T-cell (primary cell): Measurements from ENCODE around the gene BCKDHA. TPM values are rescaled to one million over a fixed set of nuclear protein-coding genes. Genes with fewer than 3 reads are reported as not detected.

Experiments
- ATAC-seq, 4 experiments: fragments of 200-7000 bp in 3 of 4; fragments of 150-1000 bp in 1 of 4; cut with Tn5 transposase; replicated peaks in 1 of 4; 1 replicate in 3 of 4; 2 replicates in 1 of 4; pipeline ENCODE4 v1.10.0; 2021; ENCODE audit warnings: moderate library complexity in 3 of 4, mild to moderate bottlenecking in 2 of 4, moderate number of reproducible peaks in 1 of 4
- CTCF ChIA-PET, 2 donors: fragments of 300-600 bp; sonication (Branson Sonifier 250); formaldehyde crosslinking; loops; one replicate each; lab custom pipeline; 2022; ENCODE audit warnings: antibody characterized with exemption in 2 of 2; lab: Charles Lee
- POLR2A ChIA-PET, 2 donors: fragments of 300-600 bp; sonication (Branson Sonifier 250); formaldehyde crosslinking; loops; one replicate each; lab custom pipeline; 2022; ENCODE audit warnings: antibody characterized with exemption in 2 of 2; lab: Charles Lee
- DNase-seq, 35 experiments: peaks; one replicate each; pipeline versions ENCODE4 v3.0.0 to v3.0.0-alpha.2; 2013 to 2023
- H3K27ac ChIP-seq: one replicate; pipeline ENCODE4 v1.5.1; 2013; ENCODE audit warnings: low read length
- H3K27me3 ChIP-seq, 2 experiments: replicated peaks in 1 of 2; 1 replicate in 1 of 2; 2 replicates in 1 of 2; pipeline versions ENCODE4 v1.6.1 to v1.7.0; 2013; ENCODE audit warnings: low read length in 1 of 2, mixed read lengths in 1 of 2; ENCODE audit not compliant: control insufficient read depth in 2 of 2, insufficient read depth in 2 of 2; ENCODE audit errors: extremely low read depth in 1 of 2
- H3K36me3 ChIP-seq, 2 donors: 1 replicate in 1 of 2; 2 replicates in 1 of 2; pipeline versions ENCODE4 v1.6.1 to v1.7.0; 2013; ENCODE audit warnings: low read length in 1 of 2; ENCODE audit not compliant: control insufficient read depth in 2 of 2, insufficient read depth in 1 of 2; ENCODE audit errors: extremely low read depth in 1 of 2
- H3K4me1 ChIP-seq, 2 experiments: 1 replicate in 1 of 2; 2 replicates in 1 of 2; pipeline versions ENCODE4 v1.6.1 to v1.7.0; 2013; ENCODE audit warnings: low read length in 2 of 2, mixed read lengths in 1 of 2; ENCODE audit not compliant: insufficient read depth in 2 of 2, control insufficient read depth in 1 of 2; ENCODE audit errors: extremely low read depth in 1 of 2
- H3K4me3 ChIP-seq, 2 donors: 1 replicate in 1 of 2; 2 replicates in 1 of 2; pipeline versions ENCODE4 v1.5.1 to v1.7.0; 2013; ENCODE audit warnings: mild to moderate bottlenecking in 2 of 2, low read length in 1 of 2, moderate library complexity in 1 of 2; ENCODE audit not compliant: control insufficient read depth in 1 of 2; ENCODE audit errors: extremely low read depth in 1 of 2
- H3K9me3 ChIP-seq: 2 replicates; pipeline ENCODE4 v1.7.0; 2013
- H3K27ac Mint-ChIP-seq, 2 donors: one replicate each; pipeline ENCODE4 v1.8.0; 2020 to 2021; ENCODE audit warnings: mild to moderate bottlenecking in 2 of 2, mixed read lengths in 2 of 2
- H3K27me3 Mint-ChIP-seq, 2 donors: one replicate each; pipeline ENCODE4 v1.8.0; 2021 to 2022; ENCODE audit warnings: mixed read lengths in 2 of 2
- H3K36me3 Mint-ChIP-seq: one replicate; pipeline ENCODE4 v1.8.0; 2021; ENCODE audit warnings: mixed read lengths
- H3K4me1 Mint-ChIP-seq, 3 donors: one replicate each; pipeline ENCODE4 v1.8.0; 2020 to 2022; ENCODE audit warnings: mixed read lengths in 3 of 3, mild to moderate bottlenecking in 1 of 3
- H3K4me3 Mint-ChIP-seq, 3 donors: one replicate each; pipeline ENCODE4 v1.8.0; 2020 to 2022; ENCODE audit warnings: mild to moderate bottlenecking in 3 of 3, mixed read lengths in 3 of 3, moderate library complexity in 3 of 3
- H3K9me3 Mint-ChIP-seq, 3 donors: one replicate each; pipeline ENCODE4 v1.8.0; 2020 to 2022; ENCODE audit warnings: mixed read lengths in 3 of 3
- WGBS: methylation state at CpG from one replicate; pipeline ENCODE4 v1.1.5; 2013; ENCODE audit warnings: missing lambda C conversion rate; ENCODE audit not compliant: insufficient coverage; 5-methylcytosine and 5-hydroxymethylcytosine counted together
- total RNA-seq, 35 experiments: library from RNA in 6 of 35; stranded (reverse) in 6 of 35; fragments of 120-200 nt in 1 of 35; gene quantifications; one replicate each; pipeline versions ENCODE4 v1.2.1 to v1.2.4 and lab custom pipeline; 2013 to 2026

BCKDHA gene
- total RNA-seq, 5 donors from 2014 or later (not counting 1 experiment from before 2014, with no cell fraction given) = 13.0 to 28.6 (median 27.0) TPM

DNA sequence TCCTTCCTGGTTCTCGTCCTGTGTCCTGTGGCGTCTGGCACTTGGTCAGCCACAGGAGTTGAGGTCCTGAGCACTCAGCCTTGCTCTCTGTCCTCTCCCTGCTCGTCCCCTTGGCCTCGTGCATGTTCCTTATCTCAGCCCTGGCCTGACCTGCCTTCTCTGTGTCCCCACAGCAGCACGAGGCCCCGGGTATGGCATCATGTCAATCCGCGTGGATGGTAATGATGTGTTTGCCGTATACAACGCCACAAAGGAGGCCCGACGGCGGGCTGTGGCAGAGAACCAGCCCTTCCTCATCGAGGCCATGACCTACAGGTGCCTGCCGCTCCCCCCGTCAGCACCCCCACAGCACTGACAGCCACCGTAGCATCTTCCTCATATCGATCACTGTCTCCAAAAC, 24.8 kb downstream of the BCKDHA start:
- no peaks in the 10 kb centered on the region for H3K27me3 ChIP-seq
- Mint-ChIP-seq H3K4me1 (peaks cover 9 to 14% (median 12%) of the 10 kb centered on the region in 3 donors), H3K27ac (no peak overlapping the region), H3K27me3 (no peaks in the 10 kb centered on the region), H3K9me3 (no peaks in the 10 kb centered on the region), H3K4me3 (no peak overlapping the region), H3K36me3 (peaks cover 39% of the 10 kb centered on the region)
- POLR2A ChIA-PET = no interaction called here
- H3K36me3 ChIP-seq = peaks cover 24 to 64% of the 10 kb centered on the region in 2 donors
- DNase-seq (no peak), ATAC-seq (no peak)
- H3K27ac ChIP-seq = no peak overlapping the region
- H3K4me3 ChIP-seq = no peak overlapping the region
- CTCF ChIA-PET = no interaction called here
- 86% methylated on average over 18 of the region's 18 CpGs for whole genome bisulfite sequencing
- H3K9me3 ChIP-seq = no peaks in the 10 kb centered on the region
- peaks cover 0 to 20% of the 10 kb centered on the region in 2 experiments for H3K4me1 ChIP-seq

DNA sequence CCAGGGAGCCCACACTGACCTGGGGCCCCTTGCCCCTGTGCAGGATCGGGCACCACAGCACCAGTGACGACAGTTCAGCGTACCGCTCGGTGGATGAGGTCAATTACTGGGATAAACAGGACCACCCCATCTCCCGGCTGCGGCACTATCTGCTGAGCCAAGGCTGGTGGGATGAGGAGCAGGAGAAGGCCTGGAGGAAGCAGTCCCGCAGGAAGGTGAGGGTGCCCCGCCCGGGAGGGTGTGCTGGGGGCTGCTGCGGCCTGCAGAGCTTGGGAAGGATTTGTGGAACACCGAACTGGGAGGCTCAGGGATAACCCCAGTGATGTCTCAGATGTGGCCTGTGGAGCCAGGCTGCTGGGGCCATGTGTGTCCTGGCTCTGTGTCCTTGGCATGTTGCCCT, 25.3 kb downstream of the BCKDHA start:
- Mint-ChIP-seq H3K36me3 (peaks cover 38% of the 10 kb centered on the region), H3K4me1 (peaks cover 14 to 19% (median 16%) of the 10 kb centered on the region in 3 donors), H3K27me3 (no peaks in the 10 kb centered on the region), H3K4me3 (no peak overlapping the region), H3K9me3 (no peaks in the 10 kb centered on the region), H3K27ac (no peak overlapping the region)
- Histone ChIP-seq H3K4me3 (no peak overlapping the region), H3K9me3 (no peaks in the 10 kb centered on the region), H3K4me1 (peaks cover 0 to 24% of the 10 kb centered on the region in 2 experiments), H3K36me3 (peaks cover 24 to 62% of the 10 kb centered on the region in 2 donors), H3K27ac (no peak overlapping the region), H3K27me3 (no peaks in the 10 kb centered on the region)
- DNase-seq (no peak), ATAC-seq (no peak)
- 94% methylated on average over 6 of the region's 12 CpGs for WGBS
- ChIA-PET CTCF (no interaction called here), POLR2A (no interaction called here)

DNA sequence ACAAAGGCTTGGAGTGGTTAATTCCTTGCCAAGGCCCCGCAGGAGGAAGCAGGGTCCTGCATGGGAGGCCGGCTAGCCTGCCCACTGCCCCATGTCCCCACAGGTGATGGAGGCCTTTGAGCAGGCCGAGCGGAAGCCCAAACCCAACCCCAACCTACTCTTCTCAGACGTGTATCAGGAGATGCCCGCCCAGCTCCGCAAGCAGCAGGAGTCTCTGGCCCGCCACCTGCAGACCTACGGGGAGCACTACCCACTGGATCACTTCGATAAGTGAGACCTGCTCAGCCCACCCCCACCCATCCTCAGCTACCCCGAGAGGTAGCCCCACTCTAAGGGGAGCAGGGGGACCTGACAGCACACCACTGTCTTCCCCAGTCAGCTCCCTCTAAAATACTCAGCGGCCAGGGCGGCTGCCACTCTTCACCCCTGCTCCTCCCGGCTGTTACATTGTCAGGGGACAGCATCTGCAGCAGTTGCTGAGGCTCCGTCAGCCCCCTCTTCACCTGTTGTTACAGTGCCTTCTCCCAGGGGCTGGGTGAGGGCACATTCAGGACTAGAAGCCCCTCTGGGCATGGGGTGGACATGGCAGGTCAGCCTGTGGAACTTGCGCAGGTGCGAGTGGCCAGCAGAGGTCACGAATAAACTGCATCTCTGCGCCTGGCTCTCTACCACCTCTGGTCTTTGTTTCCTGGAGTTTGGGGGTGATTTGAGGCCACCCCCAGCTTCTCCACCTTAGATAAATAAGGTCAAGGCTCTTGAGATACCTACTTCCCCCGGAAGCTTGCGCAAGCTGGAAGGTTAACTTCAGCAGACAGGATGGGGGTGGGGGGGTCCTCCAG, 26.9 kb downstream of the BCKDHA start:
- Mint-ChIP-seq H3K36me3 (peaks cover 27% of the 10 kb centered on the region), H3K27ac (peak overlapping the region; percentile 55 to 69), H3K27me3 (no peaks in the 10 kb centered on the region), H3K4me1 (peaks cover 23 to 33% (median 27%) of the 10 kb centered on the region in 3 donors), H3K4me3 (no peak overlapping the region), H3K9me3 (no peaks in the 10 kb centered on the region)
- no peaks in the 10 kb centered on the region for H3K27me3 ChIP-seq
- no peaks in the 10 kb centered on the region for H3K9me3 ChIP-seq
- WGBS = 89% methylated on average over 14 of the region's 21 CpGs
- no peak for ATAC-seq
- peak overlapping the region; percentile 8 for H3K27ac ChIP-seq
- DNase-seq = peak in 5 of 35 experiments; percentile 13 to 23 (median 18)
- CTCF ChIA-PET = interaction anchor here in 1 of 2 donors (0.6 to 0.7 kb wide), 2 partner anchors 21 to 64 kb away, joined by 3 to 7 read pairs; no protein-coding TSS in a partner anchor
- peaks cover 6 to 39% of the 10 kb centered on the region in 2 experiments for H3K4me1 ChIP-seq
- POLR2A ChIA-PET = no interaction called here
- H3K4me3 ChIP-seq = no peak overlapping the region
- peaks cover 24 to 46% of the 10 kb centered on the region in 2 donors for H3K36me3 ChIP-seq

DNA sequence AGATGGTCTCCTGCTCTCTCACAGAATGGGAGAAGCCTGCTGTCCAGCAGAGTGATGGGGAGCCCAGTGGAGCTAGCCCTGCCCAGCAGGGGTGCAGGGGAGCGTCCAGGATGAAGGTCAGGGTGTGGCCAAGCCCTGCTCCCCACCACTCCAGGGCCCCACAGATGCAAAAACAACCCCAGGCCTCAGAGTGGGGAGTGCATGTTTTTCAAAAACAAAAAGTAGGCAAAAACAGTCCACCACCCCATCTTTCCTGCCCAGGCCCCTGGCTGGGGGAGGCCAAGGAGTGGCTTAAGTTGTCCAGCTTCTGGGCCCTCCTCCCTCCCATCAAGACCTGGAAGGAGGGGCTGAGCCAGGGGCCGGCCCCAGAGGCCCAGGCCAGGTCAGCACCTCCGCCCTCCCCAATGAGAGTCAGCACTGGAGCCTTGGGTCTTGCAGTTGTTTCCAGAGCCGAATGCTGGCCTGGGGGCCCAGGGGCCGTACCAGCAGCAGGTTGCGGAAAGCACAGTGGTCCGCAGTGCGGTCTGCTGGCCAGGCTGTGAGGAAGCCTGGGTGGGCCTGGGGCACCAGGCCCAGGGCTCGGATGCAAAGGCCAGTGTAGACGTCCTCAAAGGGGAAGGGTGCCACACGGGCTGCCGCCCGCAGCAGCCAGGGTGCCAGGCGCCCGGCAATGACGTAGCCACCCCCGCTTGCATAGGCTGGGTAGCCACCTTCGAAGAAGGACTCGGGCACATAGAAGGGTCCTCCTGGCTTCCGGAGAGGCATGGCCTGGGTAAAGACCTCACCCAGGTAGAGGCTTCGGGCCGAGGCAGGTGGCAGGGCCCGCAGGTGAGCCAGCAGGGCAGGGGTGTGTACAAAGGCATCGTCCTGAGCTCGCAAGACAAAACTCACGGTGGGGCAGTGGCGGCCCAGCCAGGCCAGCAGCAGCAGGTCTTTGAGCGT, 27.8 kb downstream of the BCKDHA start:
- DNase-seq (peak in 1 of 35 experiments; percentile 3), ATAC-seq (no peak)
- H3K9me3 Mint-ChIP-seq = no peaks in the 10 kb centered on the region
- H3K27ac Mint-ChIP-seq = peak overlapping the region; percentile 55 to 81
- Histone ChIP-seq H3K27me3 (no peaks in the 10 kb centered on the region), H3K27ac (peak overlapping the region; percentile 8), H3K4me1 (peaks cover 6 to 39% of the 10 kb centered on the region in 2 experiments), H3K36me3 (peaks cover 24 to 38% of the 10 kb centered on the region in 2 donors), H3K4me3 (no peak overlapping the region), H3K9me3 (no peaks in the 10 kb centered on the region)
- H3K4me1 Mint-ChIP-seq = peaks cover 23 to 33% (median 27%) of the 10 kb centered on the region in 3 donors
- H3K36me3 Mint-ChIP-seq = peaks cover 22% of the 10 kb centered on the region
- ChIA-PET POLR2A (no interaction called here), CTCF (interaction anchor here in 1 of 2 donors (0.6 to 0.7 kb wide), 2 partner anchors 20 to 65 kb away, joined by 3 to 7 read pairs; no protein-coding TSS in a partner anchor)
- no peaks in the 10 kb centered on the region for H3K27me3 Mint-ChIP-seq
- peak overlapping the region in 1 of 3 donors; percentile 24 for H3K4me3 Mint-ChIP-seq
- WGBS = 93% methylated on average over 24 of the region's 28 CpGs

DNA sequence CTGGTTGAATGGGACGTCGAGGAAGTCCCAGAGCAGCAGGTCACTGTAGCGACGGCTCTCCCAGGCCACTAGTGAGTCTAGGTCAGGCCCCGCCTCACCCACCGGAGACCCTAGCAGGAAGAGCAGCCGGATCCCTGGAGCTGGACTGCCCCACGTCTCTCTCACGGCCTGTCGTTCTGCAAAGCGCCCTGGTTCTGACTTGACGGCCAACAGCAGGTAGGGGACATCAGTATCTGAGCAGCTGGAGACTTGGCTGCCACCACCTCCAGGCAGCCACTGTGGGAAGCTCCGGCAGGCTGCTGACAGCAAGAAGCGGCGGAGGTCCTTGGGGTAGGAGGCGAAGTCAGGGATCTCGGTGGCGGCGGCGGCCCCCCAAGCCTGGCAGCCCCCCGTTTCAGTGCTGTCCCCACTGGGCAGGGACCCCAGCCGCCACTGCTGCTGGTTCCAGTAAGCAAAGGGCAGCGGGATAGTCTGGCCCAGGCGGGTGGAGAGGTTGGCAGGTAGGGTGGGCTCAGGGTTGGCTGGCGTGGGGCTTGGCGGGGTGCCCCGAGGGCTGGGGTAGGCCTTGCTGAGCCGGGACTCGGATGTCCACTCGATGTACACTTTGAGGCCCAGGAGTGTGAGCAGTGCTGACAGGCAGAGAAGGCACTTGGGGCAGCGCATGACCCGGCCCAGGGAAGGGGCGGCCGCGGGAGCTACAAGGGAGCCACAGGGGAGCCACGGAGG, 28.7 kb downstream of the BCKDHA start:
- no peaks in the 10 kb centered on the region for H3K27me3 Mint-ChIP-seq
- no peaks in the 10 kb centered on the region for H3K9me3 Mint-ChIP-seq
- H3K4me3 ChIP-seq = no peak overlapping the region
- peaks cover 25 to 36% of the 10 kb centered on the region in 2 donors for H3K36me3 ChIP-seq
- ChIA-PET POLR2A (no interaction called here), CTCF (interaction anchor here in 1 of 2 donors (1.3 kb wide), 1 partner anchor 63 kb away, joined by 7 read pairs; no protein-coding TSS in a partner anchor)
- ATAC-seq = no peak
- 94% methylated on average over 33 of the region's 36 CpGs for WGBS
- H3K9me3 ChIP-seq = no peaks in the 10 kb centered on the region
- H3K27ac Mint-ChIP-seq = peak overlapping the region; percentile 55 to 95
- H3K36me3 Mint-ChIP-seq = peaks cover 16% of the 10 kb centered on the region
- H3K4me1 Mint-ChIP-seq = peaks cover 23 to 35% (median 30%) of the 10 kb centered on the region in 3 donors
- peaks cover 6 to 40% of the 10 kb centered on the region in 2 experiments for H3K4me1 ChIP-seq
- no peak for DNase-seq
- peak overlapping the region in 2 of 3 donors; percentile 64 to 96 for H3K4me3 Mint-ChIP-seq
- no peaks in the 10 kb centered on the region for H3K27me3 ChIP-seq
- no peak overlapping the region for H3K27ac ChIP-seq
